AG09319 (cell line): Measurements from ENCODE around the gene SMARCA1.

ENCODE experiments used
- DNase-seq: peaks from one replicate; pipeline ENCODE4 v3.0.0-alpha.2; 2010; ENCODE audit warnings: low read depth; ENCODE audit errors: extremely low read depth
- TF ChIP-seq, protein P1 (sequence below): IDR thresholded peaks from 2 replicates; pipeline ENCODE4 v1.5.1; 2011; ENCODE audit warnings: low read depth, mild to moderate bottlenecking, inconsistent platforms, low read length, moderate library complexity

SMARCA1 gene

DNA sequence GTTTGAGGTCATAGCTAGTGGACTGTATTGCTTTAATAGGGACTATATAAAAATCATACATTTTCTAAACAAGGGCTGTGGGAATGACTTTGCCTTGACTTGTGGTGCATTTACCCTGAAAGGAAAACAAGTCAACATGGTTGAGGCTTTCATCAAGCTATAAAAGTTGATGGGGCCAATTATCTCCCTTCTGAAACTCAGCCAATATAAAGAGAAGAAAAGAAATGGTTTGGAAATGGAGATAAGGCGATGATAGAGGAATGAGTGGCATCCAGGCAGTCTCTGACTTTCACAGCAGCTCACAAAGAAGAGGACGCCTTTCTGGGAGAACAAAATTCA lies 118.7 kb downstream of the SMARCA1 start:
- no peak for DNase-seq
- TF ChIP-seq, protein P1, sequence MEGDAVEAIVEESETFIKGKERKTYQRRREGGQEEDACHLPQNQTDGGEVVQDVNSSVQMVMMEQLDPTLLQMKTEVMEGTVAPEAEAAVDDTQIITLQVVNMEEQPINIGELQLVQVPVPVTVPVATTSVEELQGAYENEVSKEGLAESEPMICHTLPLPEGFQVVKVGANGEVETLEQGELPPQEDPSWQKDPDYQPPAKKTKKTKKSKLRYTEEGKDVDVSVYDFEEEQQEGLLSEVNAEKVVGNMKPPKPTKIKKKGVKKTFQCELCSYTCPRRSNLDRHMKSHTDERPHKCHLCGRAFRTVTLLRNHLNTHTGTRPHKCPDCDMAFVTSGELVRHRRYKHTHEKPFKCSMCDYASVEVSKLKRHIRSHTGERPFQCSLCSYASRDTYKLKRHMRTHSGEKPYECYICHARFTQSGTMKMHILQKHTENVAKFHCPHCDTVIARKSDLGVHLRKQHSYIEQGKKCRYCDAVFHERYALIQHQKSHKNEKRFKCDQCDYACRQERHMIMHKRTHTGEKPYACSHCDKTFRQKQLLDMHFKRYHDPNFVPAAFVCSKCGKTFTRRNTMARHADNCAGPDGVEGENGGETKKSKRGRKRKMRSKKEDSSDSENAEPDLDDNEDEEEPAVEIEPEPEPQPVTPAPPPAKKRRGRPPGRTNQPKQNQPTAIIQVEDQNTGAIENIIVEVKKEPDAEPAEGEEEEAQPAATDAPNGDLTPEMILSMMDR, result no peak

GRCh38 chrX:129403974-129404669 lies 119.2 kb downstream of the SMARCA1 start:
- DNase-seq, result no peak
- TF ChIP-seq, protein P1, result no peak
